HepG2 (cell line): Measurements from ENCODE around the gene PLIN5. TPM values are rescaled to one million over a fixed set of nuclear protein-coding genes. Genes with fewer than 3 reads are reported as not detected.

Source experiments
- CAMTA2 ChIP-seq: sonication (generic); formaldehyde crosslinking; IDR thresholded peaks from 2 replicates; pipeline ENCODE4 v1.4.0; 2020; ENCODE audit warnings: mild to moderate bottlenecking, missing genetic modification reagents, borderline replicate concordance
- HDAC1 ChIP-seq: sonication (generic); formaldehyde crosslinking; IDR thresholded peaks from 2 replicates; pipeline ENCODE4 v1.5.1; 2020; ENCODE audit warnings: mild to moderate bottlenecking, missing genetic modification reagents
- MTA3 ChIP-seq: sonication (generic); formaldehyde crosslinking; IDR thresholded peaks from 2 replicates; pipeline ENCODE4 v1.4.0; 2020; ENCODE audit warnings: missing genetic modification reagents
- TARDBP ChIP-seq: sonication (generic); formaldehyde crosslinking; IDR thresholded peaks from 2 replicates; pipeline ENCODE4 v1.8.0; 2022; ENCODE audit warnings: mild to moderate bottlenecking, missing genetic modification reagents
- THAP11 ChIP-seq: IDR thresholded peaks from 2 replicates; pipeline ENCODE4 v1.6.1; 2016; ENCODE audit warnings: missing biosample characterization, missing genetic modification reagents
- ZFP41 ChIP-seq: sonication (generic); formaldehyde crosslinking; IDR thresholded peaks from 2 replicates; pipeline ENCODE4 v1.4.0; 2020; ENCODE audit warnings: mild to moderate bottlenecking, missing genetic modification reagents, borderline replicate concordance
- ZNF124 ChIP-seq: sonication (generic); formaldehyde crosslinking; IDR thresholded peaks from 2 replicates; pipeline ENCODE4 v1.4.0; 2020; ENCODE audit warnings: missing genetic modification reagents
- ZNF33A ChIP-seq: sonication (generic); formaldehyde crosslinking; IDR thresholded peaks from 2 replicates; pipeline ENCODE4 v1.5.1; 2020; ENCODE audit warnings: missing genetic modification reagents, mild to moderate bottlenecking, moderate library complexity, borderline replicate concordance
- ZNF430 ChIP-seq: sonication (generic); formaldehyde crosslinking; IDR thresholded peaks from 2 replicates; pipeline ENCODE4 v1.9.0; 2021; ENCODE audit warnings: mild to moderate bottlenecking, missing genetic modification reagents
- ZNF772 ChIP-seq: sonication (generic); formaldehyde crosslinking; IDR thresholded peaks from 2 replicates; pipeline ENCODE4 v1.5.0; 2020; ENCODE audit warnings: mild to moderate bottlenecking, missing genetic modification reagents
- polyA plus RNA-seq, 8 experiments: library from polyadenylated mRNA; depleted of rRNA in 3 of 8; stranded (reverse) in 7 of 8; unstranded in 1 of 8; fragments of >200 nt; fragmentation: Illumina TruSeq in 4 of 8; extraction: Trizol in 4 of 8; gene quantifications; 2 replicates each; pipeline versions ENCODE4 v1.2.1 to v1.2.3, GENCODE V29; 2011 to 2016; ENCODE audit warnings: low read depth in 4 of 8, missing spikeins in 1 of 8, mixed read lengths in 1 of 8; ENCODE audit not compliant: insufficient read depth in 1 of 8
- total RNA-seq, 5 experiments: library from RNA; depleted of rRNA; stranded (reverse); fragments of >200 nt; fragmentation: Illumina TruSeq; extraction: Trizol; gene quantifications; 2 replicates each; pipeline ENCODE4 v1.2.3, GENCODE V29; 2016; ENCODE audit warnings: low read depth in 1 of 5
- TF ChIP-seq, protein P1 (sequence below): sonication (generic); formaldehyde crosslinking; IDR thresholded peaks from 2 replicates; pipeline ENCODE4 v1.4.0; 2020; ENCODE audit warnings: mild to moderate bottlenecking, low read depth, missing genetic modification reagents
- TF ChIP-seq, protein P2 (sequence below): IDR thresholded peaks from 2 replicates; pipeline ENCODE4 v1.6.1; 2016; ENCODE audit warnings: low read depth, borderline replicate concordance
- TF ChIP-seq, protein P3 (sequence below): IDR thresholded peaks from 2 replicates; pipeline ENCODE4 v1.6.1; 2016; ENCODE audit warnings: missing compliant biosample characterization, missing genetic modification reagents, borderline replicate concordance
- TF ChIP-seq, protein P4 (sequence below): sonication (generic); formaldehyde crosslinking; IDR thresholded peaks from 2 replicates; pipeline ENCODE4 v1.5.0; 2020; ENCODE audit warnings: mild to moderate bottlenecking, missing genetic modification reagents, borderline replicate concordance
- TF ChIP-seq, protein P5 (sequence below): sonication (generic); formaldehyde crosslinking; IDR thresholded peaks from 2 replicates; pipeline ENCODE4 v1.4.0; 2020; ENCODE audit warnings: missing genetic modification reagents, mild to moderate bottlenecking, borderline replicate concordance
- TF ChIP-seq, protein P6 (sequence below): IDR thresholded peaks from 2 replicates; pipeline ENCODE4 v1.6.1; 2016

PLIN5 gene
- total and polyA plus RNA-seq, 2 of the 13 experiments (the other 11 are each of a cell fraction or from before 2014, with no cell fraction given): 1.8 to 4.8 TPM

DNA sequence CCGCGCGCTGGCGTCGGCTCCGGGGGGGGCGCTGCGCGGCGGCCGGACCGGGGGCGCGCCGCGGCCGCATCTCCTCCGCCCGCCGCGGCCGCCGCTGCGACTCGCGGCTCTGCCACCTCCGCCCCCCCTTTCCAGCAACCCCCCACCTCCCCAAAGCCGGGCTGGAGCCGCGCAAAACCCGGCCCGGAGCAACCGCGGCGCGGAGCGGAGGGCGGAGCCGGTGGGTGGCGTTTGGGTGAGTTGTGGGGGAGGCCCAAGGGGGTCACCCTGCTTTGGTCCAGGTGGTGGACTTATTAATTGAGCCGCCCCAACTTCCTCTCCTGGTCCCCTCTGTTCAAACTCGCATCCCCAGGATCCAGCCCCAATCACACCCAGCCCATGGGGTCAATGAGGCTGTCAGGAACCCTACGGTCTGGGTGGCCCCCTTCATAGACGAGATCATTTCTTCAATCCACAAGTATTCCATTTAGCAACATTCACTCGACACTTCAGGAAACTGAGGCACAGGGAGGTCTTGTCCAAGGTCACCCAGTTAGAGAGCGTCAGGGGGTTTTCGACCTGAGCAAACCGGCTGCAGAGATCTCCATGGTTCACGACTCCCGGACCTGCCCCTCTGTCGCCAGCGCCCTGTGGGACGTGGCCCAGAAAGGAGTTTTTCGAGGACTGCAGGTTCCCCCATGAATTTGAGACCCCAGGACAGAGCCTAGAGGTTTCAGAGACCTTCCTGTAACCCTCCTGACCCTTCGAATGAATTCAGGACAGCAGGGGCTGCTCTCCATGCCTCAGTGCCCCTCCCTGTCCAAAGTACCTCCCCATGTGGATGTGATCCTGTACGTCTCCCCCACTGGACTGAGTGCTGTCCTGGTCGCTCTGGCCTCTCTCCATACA, 46.9 kb upstream of the PLIN5 start (continued):
- TF ChIP-seq, protein P1, sequence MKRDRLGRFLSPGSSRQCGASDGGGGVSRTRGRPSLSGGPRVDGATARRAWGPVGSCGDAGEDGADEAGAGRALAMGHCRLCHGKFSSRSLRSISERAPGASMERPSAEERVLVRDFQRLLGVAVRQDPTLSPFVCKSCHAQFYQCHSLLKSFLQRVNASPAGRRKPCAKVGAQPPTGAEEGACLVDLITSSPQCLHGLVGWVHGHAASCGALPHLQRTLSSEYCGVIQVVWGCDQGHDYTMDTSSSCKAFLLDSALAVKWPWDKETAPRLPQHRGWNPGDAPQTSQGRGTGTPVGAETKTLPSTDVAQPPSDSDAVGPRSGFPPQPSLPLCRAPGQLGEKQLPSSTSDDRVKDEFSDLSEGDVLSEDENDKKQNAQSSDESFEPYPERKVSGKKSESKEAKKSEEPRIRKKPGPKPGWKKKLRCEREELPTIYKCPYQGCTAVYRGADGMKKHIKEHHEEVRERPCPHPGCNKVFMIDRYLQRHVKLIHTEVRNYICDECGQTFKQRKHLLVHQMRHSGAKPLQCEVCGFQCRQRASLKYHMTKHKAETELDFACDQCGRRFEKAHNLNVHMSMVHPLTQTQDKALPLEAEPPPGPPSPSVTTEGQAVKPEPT (CRISPR knock-in tag): no peak
- TF ChIP-seq ZFP41 (CRISPR knock-in tag): no peak
- TF ChIP-seq, protein P2, sequence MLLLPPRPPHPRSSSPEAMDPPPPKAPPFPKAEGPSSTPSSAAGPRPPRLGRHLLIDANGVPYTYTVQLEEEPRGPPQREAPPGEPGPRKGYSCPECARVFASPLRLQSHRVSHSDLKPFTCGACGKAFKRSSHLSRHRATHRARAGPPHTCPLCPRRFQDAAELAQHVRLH (CRISPR knock-in tag): no peak; the same call in 1 of the 2 replicates
- TF ChIP-seq ZNF33A (CRISPR knock-in tag): no peak; the same call in 1 of the 2 replicates
- TF ChIP-seq MTA3 (CRISPR knock-in tag): no peak
- TF ChIP-seq, protein P3, sequence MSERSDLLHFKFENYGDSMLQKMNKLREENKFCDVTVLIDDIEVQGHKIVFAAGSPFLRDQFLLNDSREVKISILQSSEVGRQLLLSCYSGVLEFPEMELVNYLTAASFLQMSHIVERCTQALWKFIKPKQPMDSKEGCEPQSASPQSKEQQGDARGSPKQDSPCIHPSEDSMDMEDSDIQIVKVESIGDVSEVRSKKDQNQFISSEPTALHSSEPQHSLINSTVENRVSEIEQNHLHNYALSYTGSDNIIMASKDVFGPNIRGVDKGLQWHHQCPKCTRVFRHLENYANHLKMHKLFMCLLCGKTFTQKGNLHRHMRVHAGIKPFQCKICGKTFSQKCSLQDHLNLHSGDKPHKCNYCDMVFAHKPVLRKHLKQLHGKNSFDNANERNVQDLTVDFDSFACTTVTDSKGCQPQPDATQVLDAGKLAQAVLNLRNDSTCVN (CRISPR knock-in tag): no peak
- TF ChIP-seq, protein P4, sequence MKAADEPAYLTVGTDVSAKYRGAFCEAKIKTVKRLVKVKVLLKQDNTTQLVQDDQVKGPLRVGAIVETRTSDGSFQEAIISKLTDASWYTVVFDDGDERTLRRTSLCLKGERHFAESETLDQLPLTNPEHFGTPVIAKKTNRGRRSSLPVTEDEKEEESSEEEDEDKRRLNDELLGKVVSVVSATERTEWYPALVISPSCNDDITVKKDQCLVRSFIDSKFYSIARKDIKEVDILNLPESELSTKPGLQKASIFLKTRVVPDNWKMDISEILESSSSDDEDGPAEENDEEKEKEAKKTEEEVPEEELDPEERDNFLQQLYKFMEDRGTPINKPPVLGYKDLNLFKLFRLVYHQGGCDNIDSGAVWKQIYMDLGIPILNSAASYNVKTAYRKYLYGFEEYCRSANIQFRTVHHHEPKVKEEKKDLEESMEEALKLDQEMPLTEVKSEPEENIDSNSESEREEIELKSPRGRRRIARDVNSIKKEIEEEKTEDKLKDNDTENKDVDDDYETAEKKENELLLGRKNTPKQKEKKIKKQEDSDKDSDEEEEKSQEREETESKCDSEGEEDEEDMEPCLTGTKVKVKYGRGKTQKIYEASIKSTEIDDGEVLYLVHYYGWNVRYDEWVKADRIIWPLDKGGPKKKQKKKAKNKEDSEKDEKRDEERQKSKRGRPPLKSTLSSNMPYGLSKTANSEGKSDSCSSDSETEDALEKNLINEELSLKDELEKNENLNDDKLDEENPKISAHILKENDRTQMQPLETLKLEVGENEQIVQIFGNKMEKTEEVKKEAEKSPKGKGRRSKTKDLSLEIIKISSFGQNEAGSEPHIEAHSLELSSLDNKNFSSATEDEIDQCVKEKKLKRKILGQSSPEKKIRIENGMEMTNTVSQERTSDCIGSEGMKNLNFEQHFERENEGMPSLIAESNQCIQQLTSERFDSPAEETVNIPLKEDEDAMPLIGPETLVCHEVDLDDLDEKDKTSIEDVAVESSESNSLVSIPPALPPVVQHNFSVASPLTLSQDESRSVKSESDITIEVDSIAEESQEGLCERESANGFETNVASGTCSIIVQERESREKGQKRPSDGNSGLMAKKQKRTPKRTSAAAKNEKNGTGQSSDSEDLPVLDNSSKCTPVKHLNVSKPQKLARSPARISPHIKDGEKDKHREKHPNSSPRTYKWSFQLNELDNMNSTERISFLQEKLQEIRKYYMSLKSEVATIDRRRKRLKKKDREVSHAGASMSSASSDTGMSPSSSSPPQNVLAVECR: peak; percentile 28; the same call in 1 of the 2 replicates
- TF ChIP-seq ZNF430 (CRISPR knock-in tag): 0 out of 2 replicates have a peak, but pooled peaks have one; percentile 30
- no peak for TF ChIP-seq ZNF772 (CRISPR knock-in tag)
- TF ChIP-seq, protein P5, sequence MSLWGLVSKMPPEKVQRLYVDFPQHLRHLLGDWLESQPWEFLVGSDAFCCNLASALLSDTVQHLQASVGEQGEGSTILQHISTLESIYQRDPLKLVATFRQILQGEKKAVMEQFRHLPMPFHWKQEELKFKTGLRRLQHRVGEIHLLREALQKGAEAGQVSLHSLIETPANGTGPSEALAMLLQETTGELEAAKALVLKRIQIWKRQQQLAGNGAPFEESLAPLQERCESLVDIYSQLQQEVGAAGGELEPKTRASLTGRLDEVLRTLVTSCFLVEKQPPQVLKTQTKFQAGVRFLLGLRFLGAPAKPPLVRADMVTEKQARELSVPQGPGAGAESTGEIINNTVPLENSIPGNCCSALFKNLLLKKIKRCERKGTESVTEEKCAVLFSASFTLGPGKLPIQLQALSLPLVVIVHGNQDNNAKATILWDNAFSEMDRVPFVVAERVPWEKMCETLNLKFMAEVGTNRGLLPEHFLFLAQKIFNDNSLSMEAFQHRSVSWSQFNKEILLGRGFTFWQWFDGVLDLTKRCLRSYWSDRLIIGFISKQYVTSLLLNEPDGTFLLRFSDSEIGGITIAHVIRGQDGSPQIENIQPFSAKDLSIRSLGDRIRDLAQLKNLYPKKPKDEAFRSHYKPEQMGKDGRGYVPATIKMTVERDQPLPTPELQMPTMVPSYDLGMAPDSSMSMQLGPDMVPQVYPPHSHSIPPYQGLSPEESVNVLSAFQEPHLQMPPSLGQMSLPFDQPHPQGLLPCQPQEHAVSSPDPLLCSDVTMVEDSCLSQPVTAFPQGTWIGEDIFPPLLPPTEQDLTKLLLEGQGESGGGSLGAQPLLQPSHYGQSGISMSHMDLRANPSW (CRISPR knock-in tag): no peak
- peak; percentile 11 for TF ChIP-seq HDAC1 (CRISPR knock-in tag)
- TF ChIP-seq ZNF124 (CRISPR knock-in tag): no peak
- TF ChIP-seq, protein P6, sequence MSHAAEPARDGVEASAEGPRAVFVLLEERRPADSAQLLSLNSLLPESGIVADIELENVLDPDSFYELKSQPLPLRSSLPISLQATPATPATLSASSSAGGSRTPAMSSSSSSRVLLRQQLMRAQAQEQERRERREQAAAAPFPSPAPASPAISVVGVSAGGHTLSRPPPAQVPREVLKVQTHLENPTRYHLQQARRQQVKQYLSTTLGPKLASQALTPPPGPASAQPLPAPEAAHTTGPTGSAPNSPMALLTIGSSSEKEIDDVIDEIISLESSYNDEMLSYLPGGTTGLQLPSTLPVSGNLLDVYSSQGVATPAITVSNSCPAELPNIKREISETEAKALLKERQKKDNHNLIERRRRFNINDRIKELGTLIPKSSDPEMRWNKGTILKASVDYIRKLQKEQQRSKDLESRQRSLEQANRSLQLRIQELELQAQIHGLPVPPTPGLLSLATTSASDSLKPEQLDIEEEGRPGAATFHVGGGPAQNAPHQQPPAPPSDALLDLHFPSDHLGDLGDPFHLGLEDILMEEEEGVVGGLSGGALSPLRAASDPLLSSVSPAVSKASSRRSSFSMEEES: no peak
- TF ChIP-seq TARDBP: no peak
- TF ChIP-seq CAMTA2 (CRISPR knock-in tag): no peak
- TF ChIP-seq THAP11 (CRISPR knock-in tag): peak; percentile 50
